Upper lobe of right lung (tissue), 1 donor: ENCODE results near the gene CRYBG3. TPM values are rescaled to one million over a fixed set of nuclear protein-coding genes. Genes with fewer than 3 reads are reported as not detected.

Experiments
- ATAC-seq: fragments of 200-7000 bp; cut with Tn5 transposase; one replicate; pipeline ENCODE4 v1.9.1; 2020; ENCODE audit warnings: mild to moderate bottlenecking, moderate library complexity
- DNase-seq: peaks from one replicate; pipeline ENCODE4 v3.0.0-alpha.2; 2020
- H3K27ac ChIP-seq: fragments of 200-600 bp; one replicate; pipeline ENCODE4 v1.8.0; 2022
- H3K27me3 ChIP-seq: fragments of 200-600 bp; one replicate; pipeline ENCODE4 v1.8.0; 2022; ENCODE audit warnings: mild to moderate bottlenecking
- H3K36me3 ChIP-seq: fragments of 200-600 bp; one replicate; pipeline ENCODE4 v1.8.0; 2022
- H3K4me1 ChIP-seq: fragments of 200-600 bp; one replicate; pipeline ENCODE4 v1.8.0; 2022
- H3K4me3 ChIP-seq: fragments of 200-600 bp; one replicate; pipeline ENCODE4 v1.8.0; 2022; ENCODE audit warnings: mild to moderate bottlenecking
- H3K9me3 ChIP-seq: fragments of 200-600 bp; one replicate; pipeline ENCODE4 v1.8.0; 2022
- CTCF ChIP-seq: fragments of 200-600 bp; IDR thresholded peaks from one replicate; pipeline ENCODE4 v1.8.0; 2022; ENCODE audit warnings: antibody characterized with exemption
- intact Hi-C: fragments of 100-400 bp; cut with DNase I; formaldehyde crosslinking; loops from one replicate; pipeline ENCODE4 v1.11.0; 2022
- long read RNA-seq: library from polyadenylated mRNA; unstranded; transcript quantifications from one replicate; pipeline ENCODE4 v2.0.0, GENCODE V29; 2021
- total RNA-seq: library from RNA; stranded (reverse); fragmentation: NEBNext Ultra II Directional; extraction: Animal tissue kit (Norgen Biotek cat#: 25700); gene quantifications from one replicate; pipeline ENCODE4 v1.2.1, GENCODE V29; 2021
- donor health status: DM: no; HTN: yes; CAD: no; lungs with severe emphysema.

CRYBG3 gene
- 25.5 TPM for total RNA-seq
- long read RNA-seq, partial matches to known transcripts = 8 of 12 reads
- long read RNA-seq, other reads (novel, unspliced or antisense) = 4 of 12 reads

DNA sequence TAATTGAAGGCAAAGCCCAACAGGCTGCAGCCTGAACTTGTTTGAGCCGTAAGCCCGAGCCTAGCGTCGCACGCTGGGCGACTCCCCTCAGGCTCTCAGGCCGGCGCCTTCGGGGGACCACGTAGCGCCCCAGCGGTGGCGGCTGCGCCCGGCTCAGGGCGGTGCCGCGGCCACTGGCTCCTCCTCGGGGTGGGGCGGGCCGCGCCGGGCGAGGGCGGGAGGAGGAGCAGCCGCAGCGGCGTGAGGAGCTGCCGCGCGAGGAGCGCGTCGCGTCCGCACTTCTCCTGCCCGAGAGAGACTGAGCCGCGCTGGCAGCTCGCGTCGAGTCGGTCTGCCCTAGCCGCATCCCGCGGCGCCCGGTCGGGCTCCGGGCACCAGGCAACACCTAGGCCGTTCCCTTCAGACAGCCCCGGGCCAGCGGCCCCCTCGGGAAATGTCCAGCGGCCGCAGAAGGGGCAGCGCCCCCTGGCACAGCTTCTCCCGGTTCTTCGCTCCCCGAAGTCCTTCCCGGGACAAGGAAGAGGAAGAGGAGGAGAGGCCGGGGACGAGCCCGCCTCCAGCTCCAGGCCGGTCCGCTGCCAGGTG is at the start of gene CRYBG3:
TSS of gene CRYBG3 (plus strand) at position 238 of the 585 bp plus-strand sequence. CDS start at position 434, 196 bp downstream.
- Histone ChIP-seq H3K36me3 (no peaks in the 10 kb centered on the region), H3K4me3 (peak within 1 kb of the TSS; percentile 83), H3K27ac (peak within 1 kb of the TSS; percentile 80), H3K9me3 (no peaks in the 10 kb centered on the region), H3K27me3 (no peaks in the 10 kb centered on the region), H3K4me1 (peaks cover 8% of the 10 kb centered on the region)
- DNase-seq = peak; percentile 93
- peak; percentile 99 for ATAC-seq
- TF ChIP-seq CTCF = peak; percentile 29
- intact Hi-C loops = no loop called here

DNA sequence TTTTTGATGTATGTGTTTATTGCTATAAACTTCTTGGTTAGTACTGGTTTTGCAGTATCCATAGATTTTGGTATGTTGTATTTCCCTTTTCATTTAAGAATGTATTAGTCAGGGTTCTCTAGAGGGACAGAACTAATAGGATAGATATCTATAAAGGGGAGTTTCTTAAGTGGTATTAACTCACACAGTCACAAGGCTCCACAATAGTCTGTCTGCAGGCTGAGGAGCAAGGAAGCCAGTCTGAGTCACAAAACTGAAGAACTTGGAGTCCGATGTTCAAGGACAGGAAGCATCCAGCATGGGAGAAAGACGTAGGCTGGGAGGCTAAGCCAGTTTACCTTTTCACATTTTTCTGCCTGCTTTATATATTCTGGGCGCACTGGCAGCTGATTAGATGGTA is 48.9 kb upstream of the CRYBG3 start:
- Histone ChIP-seq H3K36me3 (peaks cover 7% of the 10 kb centered on the region), H3K27ac (no peak overlapping the region), H3K9me3 (no peaks in the 10 kb centered on the region), H3K27me3 (no peaks in the 10 kb centered on the region), H3K4me1 (no peaks in the 10 kb centered on the region), H3K4me3 (no peak overlapping the region)
- ATAC-seq (no peak), DNase-seq (no peak)
- intact Hi-C loops = no loop called here
- TF ChIP-seq CTCF = no peak

- ATAC-seq = no peak
Observed at GRCh38 chr3:97778152-97778551, 43.7 kb upstream of the CRYBG3 start.

DNA sequence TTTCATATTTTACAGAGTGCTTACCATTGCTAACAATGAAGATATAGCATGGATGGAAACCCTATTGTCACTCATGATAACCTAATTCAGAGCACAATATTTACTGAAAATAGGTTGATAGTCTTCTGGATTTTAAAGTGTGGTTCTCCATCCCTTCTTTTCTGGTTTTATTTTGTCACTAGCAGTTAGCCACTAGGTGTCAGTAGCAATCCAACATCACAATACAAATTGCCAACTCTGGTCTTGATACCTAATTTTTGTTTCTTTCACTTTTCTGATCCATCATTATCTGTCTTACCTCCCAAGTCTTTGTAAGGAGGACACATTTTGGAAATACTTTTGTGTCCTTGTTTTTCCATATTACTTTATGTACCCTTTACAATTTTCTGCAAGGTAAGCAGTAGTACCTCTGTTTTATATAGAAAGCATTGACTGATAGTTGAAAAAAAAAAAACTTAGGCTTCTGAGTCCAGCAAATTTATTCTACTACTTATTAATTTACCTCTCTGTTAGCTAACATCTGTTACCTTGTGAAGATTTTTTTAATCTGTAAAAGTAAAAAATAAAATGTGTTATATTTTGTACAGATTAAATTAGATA is 28.3 kb upstream of the CRYBG3 start:
- peaks cover 7% of the 10 kb centered on the region for H3K36me3 ChIP-seq
- H3K27ac ChIP-seq = no peak overlapping the region
- H3K27me3 ChIP-seq = no peaks in the 10 kb centered on the region
- peak; percentile 71 for ATAC-seq
- peak; percentile 81 for TF ChIP-seq CTCF
- no peak for DNase-seq
- no peak overlapping the region for H3K4me3 ChIP-seq
- H3K9me3 ChIP-seq = no peaks in the 10 kb centered on the region
- intact Hi-C loops = loop anchor here (5.0 kb wide), 1 partner anchor 229 kb away; no protein-coding TSS in a partner anchor
- H3K4me1 ChIP-seq = no peaks in the 10 kb centered on the region

More at GRCh38 chr3:97778152-97778551, 43.7 kb upstream of the CRYBG3 start:
- DNase-seq = no peak
- Histone ChIP-seq H3K36me3 (no peaks in the 10 kb centered on the region), H3K4me1 (no peaks in the 10 kb centered on the region), H3K27ac (no peak overlapping the region), H3K4me3 (no peak overlapping the region), H3K27me3 (no peaks in the 10 kb centered on the region), H3K9me3 (no peaks in the 10 kb centered on the region)
- no peak for TF ChIP-seq CTCF
- intact Hi-C loops = no loop called here

DNA sequence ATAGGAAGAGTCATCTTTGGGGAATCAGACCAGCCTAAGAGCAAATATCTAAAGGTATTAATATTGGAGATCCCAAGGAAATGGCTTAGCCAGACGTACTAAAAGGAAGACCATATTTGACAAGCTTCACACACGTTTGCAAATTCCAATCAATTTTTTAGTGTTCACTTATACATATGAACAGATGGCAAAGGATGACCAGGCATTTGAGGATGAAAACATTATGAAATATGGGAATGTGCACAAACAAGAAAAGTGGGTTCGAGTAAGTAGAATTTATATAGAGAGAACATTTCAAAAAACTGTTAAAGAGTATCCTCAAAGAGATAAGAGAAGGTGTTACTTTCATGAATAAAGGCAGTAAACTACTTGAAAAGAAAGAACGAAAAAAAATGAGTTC is 25.9 kb upstream of the CRYBG3 start:
- no peak for ATAC-seq
- no peaks in the 10 kb centered on the region for H3K9me3 ChIP-seq
- DNase-seq = no peak
- intact Hi-C loops = no loop called here
- H3K27ac ChIP-seq = no peak overlapping the region
- no peak for TF ChIP-seq CTCF
- H3K4me3 ChIP-seq = no peak overlapping the region
- no peaks in the 10 kb centered on the region for H3K27me3 ChIP-seq
- peaks cover 7% of the 10 kb centered on the region for H3K36me3 ChIP-seq
- H3K4me1 ChIP-seq = no peaks in the 10 kb centered on the region
